ENCODE measurements around the gene CASP8AP2.

DNA sequence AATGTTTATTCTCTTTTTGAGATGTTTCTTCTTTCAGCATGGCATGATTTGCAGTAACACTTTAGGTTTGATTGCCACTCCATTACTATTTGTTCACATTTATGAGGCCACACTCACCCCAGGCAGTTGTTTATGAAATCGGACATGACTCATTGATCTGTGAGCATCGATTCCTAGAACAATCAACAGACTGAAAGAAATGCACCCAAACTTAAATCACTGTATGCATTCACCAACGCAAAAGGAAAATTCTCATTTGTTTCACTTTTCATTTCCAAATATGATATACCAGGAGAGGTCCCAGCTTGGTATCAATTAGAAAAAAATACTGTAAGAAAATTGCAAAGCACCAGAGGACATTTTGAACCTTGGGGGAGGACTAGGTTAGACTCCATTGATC is 59.2 kb downstream of the CASP8AP2 start:
- no peak for TF ChIP-seq GATA2 (IDR thresholded peaks at IDR 0.05; ENCODE audit: low read depth, low read length)
- no peak for TF ChIP-seq GATA3 (IDR thresholded peaks at IDR 0.05; ENCODE audit: low read depth, low read length)
